ENCODE results near the gene IL6ST.
A peak's percentile ranks its signal among the peaks of the same experiment; 100 is the strongest.

Gene IL6ST

GRCh38 chr5:55925712-55926111 lies 69.1 kb downstream of the IL6ST start:
- TF ChIP-seq CTCF (IDR thresholded peaks at IDR 0.05; ENCODE audit: control insufficient read depth, insufficient read depth, low read depth, low read length, missing control alignments), result no peak
- no peak overlapping the region for H3K4me3 ChIP-seq (ENCODE audit: control insufficient read depth, low read depth, low read length)

GRCh38 chr5:55925181-55925580 lies 69.6 kb downstream of the IL6ST start:
- no peak for TF ChIP-seq CTCF (IDR thresholded peaks at IDR 0.05; ENCODE audit: control insufficient read depth, insufficient read depth, low read depth, low read length, missing control alignments)
- H3K4me3 ChIP-seq (ENCODE audit: control insufficient read depth, low read depth, low read length), result no peak overlapping the region
- no peak for DNase-seq (ENCODE audit: low read depth)

More at GRCh38 chr5:55925712-55926111, 69.1 kb downstream of the IL6ST start:
- no peak for DNase-seq (ENCODE audit: low read depth)

- DNase-seq (ENCODE audit: low read depth), result no peak
- no peak for TF ChIP-seq CTCF (IDR thresholded peaks at IDR 0.05; ENCODE audit: control insufficient read depth, insufficient read depth, low read depth, low read length, missing control alignments)
- no peak overlapping the region for H3K4me3 ChIP-seq (ENCODE audit: control insufficient read depth, low read depth, low read length)
These were observed 70.0 kb downstream of the IL6ST start for GRCh38 chr5:55924744-55925143.

- no peak for TF ChIP-seq CTCF (IDR thresholded peaks at IDR 0.05; ENCODE audit: control insufficient read depth, insufficient read depth, low read depth, low read length, missing control alignments)
- H3K4me3 ChIP-seq (ENCODE audit: control insufficient read depth, low read depth, low read length), result no peak overlapping the region
These were observed 70.8 kb downstream of the IL6ST start for GRCh38 chr5:55923865-55924500.

GRCh38 chr5:55923177-55923771 lies 71.5 kb downstream of the IL6ST start:
- peak overlapping the region; percentile 11; the same call in 1 of the 2 replicates for H3K4me3 ChIP-seq (ENCODE audit: control insufficient read depth, low read depth, low read length)
- DNase-seq (ENCODE audit: low read depth), result no peak
- no peak for TF ChIP-seq CTCF (IDR thresholded peaks at IDR 0.05; ENCODE audit: control insufficient read depth, insufficient read depth, low read depth, low read length, missing control alignments)

More at GRCh38 chr5:55923865-55924500, 70.8 kb downstream of the IL6ST start:
- DNase-seq (ENCODE audit: low read depth), result no peak

- DNase-seq (ENCODE audit: low read depth), result no peak
- no peak for TF ChIP-seq CTCF (IDR thresholded peaks at IDR 0.05; ENCODE audit: control insufficient read depth, insufficient read depth, low read depth, low read length, missing control alignments)
- H3K4me3 ChIP-seq (ENCODE audit: control insufficient read depth, low read depth, low read length), result no peak overlapping the region
These were observed 73.1 kb downstream of the IL6ST start for GRCh38 chr5:55921617-55922016.

All from AG09309 (cell line).